Measurements from ENCODE around the gene WDR38.

- TF ChIP-seq CTCF (IDR thresholded peaks at IDR 0.05; ENCODE audit: low read length): no peak
- no peak for TF ChIP-seq EZH2 (IDR thresholded peaks at IDR 0.05; ENCODE audit: borderline replicate concordance, low read length)
Measured at GRCh38 chr9:124854161-124854560, 901 bp downstream of the WDR38 start.
